Measurements from ENCODE around the gene ULBP2. TPM values are rescaled to one million over a fixed set of nuclear protein-coding genes. Genes with fewer than 3 reads are reported as not detected.

Gene ULBP2
- total RNA-seq, 4 donors from 2014 or later: 2.9 to 11.1 (median 4.6) TPM

- TF ChIP-seq POLR2A (IDR thresholded peaks at IDR 0.05) (no peak), CTCF (IDR thresholded peaks at IDR 0.05) (no peak)
- DNase-seq: no peak
- peaks cover 52 to 76% (median 61%) of the 10 kb centered on the region in 3 donors for H3K4me1 ChIP-seq
- 54 to 62% methylated on average over 12 to 15 of the region's 17 CpGs for WGBS, 2 donors
- no peaks in the 10 kb centered on the region for H3K36me3 ChIP-seq
- H3K4me3 ChIP-seq: peak within 1 kb of the TSS; percentile 8 to 58 (median 34)
- intact Hi-C loops (cut with DNase I): no loop called here
- H3K27ac ChIP-seq: peak within 1 kb of the TSS; percentile 88 to 95 (median 91)
- no peaks in the 10 kb centered on the region for H3K9me3 ChIP-seq
- no peaks in the 10 kb centered on the region for H3K27me3 ChIP-seq
Observed at GRCh38 chr6:149897855-149898744, 43.7 kb upstream of the ULBP2 start, which contains the start of gene RAET1E. RAET1E (minus strand) TSS chr6:149898113; CDS start chr6:149890901, 7,212 bp downstream.

- Histone ChIP-seq H3K36me3 (no peaks in the 10 kb centered on the region), H3K4me1 (peaks cover 52 to 77% (median 61%) of the 10 kb centered on the region in 3 donors), H3K4me3 (no peak overlapping the region), H3K27me3 (no peaks in the 10 kb centered on the region), H3K27ac (peak overlapping the region; percentile 27 to 95 (median 90)), H3K9me3 (no peaks in the 10 kb centered on the region)
- WGBS, 2 donors: 82% methylated on average over 9 of the region's 9 CpGs
- intact Hi-C loops (cut with DNase I): no loop called here
- no peak for DNase-seq
- TF ChIP-seq POLR2A (IDR thresholded peaks at IDR 0.05): no peak
- no peak for TF ChIP-seq CTCF (IDR thresholded peaks at IDR 0.05)
Observed at GRCh38 chr6:149898966-149899365, 42.8 kb upstream of the ULBP2 start.

GRCh38 chr6:149899486-149899885, 42.3 kb upstream of the ULBP2 start:
- DNase-seq: no peak
- H3K9me3 ChIP-seq: no peaks in the 10 kb centered on the region
- TF ChIP-seq CTCF (IDR thresholded peaks at IDR 0.05): peak in 1 of 6 experiments; percentile 4
- TF ChIP-seq POLR2A (IDR thresholded peaks at IDR 0.05): no peak
- no peak overlapping the region for H3K4me3 ChIP-seq
- peaks cover 52 to 81% (median 61%) of the 10 kb centered on the region in 3 donors for H3K4me1 ChIP-seq
- intact Hi-C loops (cut with DNase I): no loop called here
- H3K36me3 ChIP-seq: no peaks in the 10 kb centered on the region
- no peaks in the 10 kb centered on the region for H3K27me3 ChIP-seq
- H3K27ac ChIP-seq: peak overlapping the region; percentile 84 to 95 (median 90)
- 57 to 72% methylated on average over 6 of the region's 6 CpGs for WGBS, 2 donors

GRCh38 chr6:149899926-149900619, 41.7 kb upstream of the ULBP2 start:
- H3K27me3 ChIP-seq: no peaks in the 10 kb centered on the region
- DNase-seq: no peak
- H3K4me1 ChIP-seq: peaks cover 49 to 79% (median 55%) of the 10 kb centered on the region in 3 donors
- 60 to 83% methylated on average over 4 to 6 of the region's 7 CpGs for WGBS, 2 donors
- H3K9me3 ChIP-seq: no peaks in the 10 kb centered on the region
- H3K27ac ChIP-seq: peak overlapping the region; percentile 84 to 95 (median 90)
- H3K36me3 ChIP-seq: no peaks in the 10 kb centered on the region
- H3K4me3 ChIP-seq: peak overlapping the region in 1 of 4 donors; percentile 8
- TF ChIP-seq POLR2A (IDR thresholded peaks at IDR 0.05) (no peak), CTCF (IDR thresholded peaks at IDR 0.05) (no peak)
- intact Hi-C loops (cut with DNase I): no loop called here
